HepG2 (cell line): ENCODE data around the gene USP15. TPM values are rescaled to one million over a fixed set of nuclear protein-coding genes. Genes with fewer than 3 reads are reported as not detected.

Source experiments
- ATAC-seq: fragments of 200-7000 bp; cut with Tn5 transposase; 3 replicates; pipeline ENCODE4 v1.9.1; 2020; ENCODE audit warnings: mild to moderate bottlenecking, moderate library complexity
- BruUV-seq: library from RNA; stranded (reverse); fragments of 400-500 nt; replicated peaks from 2 replicates; lab custom pipeline; 2021; lab: Mats Ljungman, UMichigan
- CTCF ChIA-PET: fragments of 300-600 bp; formaldehyde crosslinking; extraction: SDS; loops from one replicate; lab custom pipeline; 2021; ENCODE audit warnings: low total read pairs, inconsistent platforms, low intra/inter-chr PET ratio; lab: Yijun Ruan, JAX
- POLR2A ChIA-PET: fragments of 350-600 bp; sonication (Branson Sonifier 250); formaldehyde crosslinking; loops from one replicate; lab custom pipeline; 2020; ENCODE audit warnings: antibody characterized with exemption, inconsistent platforms; lab: Yijun Ruan, JAX
- DNase-seq: peaks from one replicate; pipeline ENCODE4 v3.0.0-alpha.2; 2015; ENCODE audit warnings: low spot score
- FAIRE-seq: peaks from 3 replicates; lab custom pipeline; 2011; peaks lifted over from hg19 to GRCh38; lab: Jason Lieb, UNC
- H2AFZ ChIP-seq: one replicate; pipeline ENCODE4 v1.6.1; 2011; ENCODE audit warnings: low read length, inconsistent platforms
- H3K27ac ChIP-seq: fragments of 300-600 bp; 3 replicates; pipeline ENCODE4 v1.8.0; 2011; ENCODE audit warnings: mixed run types, mild to moderate bottlenecking, mixed read lengths, low read length, inconsistent platforms; ENCODE audit not compliant: insufficient read depth; ENCODE audit errors: extremely low read length
- H3K27me3 ChIP-seq, 2 experiments: fragments of 200-600 bp in 1 of 2; 2 replicates in 1 of 2; 3 replicates in 1 of 2; pipeline versions ENCODE4 v1.6.0 to v1.8.0; 2011; ENCODE audit warnings: low read length in 2 of 2, mild to moderate bottlenecking in 2 of 2, moderate library complexity in 2 of 2, inconsistent platforms in 1 of 2; ENCODE audit not compliant: insufficient read depth in 2 of 2, control insufficient read depth in 1 of 2
- H3K36me3 ChIP-seq, 2 experiments: fragments of 200-600 bp in 1 of 2; replicated peaks in 1 of 2; 2 replicates in 1 of 2; 3 replicates in 1 of 2; pipeline versions ENCODE4 v1.5.1 to v1.8.0; 2011; ENCODE audit warnings: low read length in 2 of 2, inconsistent platforms in 1 of 2; ENCODE audit not compliant: insufficient read depth in 2 of 2, control insufficient read depth in 1 of 2
- H3K4me1 ChIP-seq: 2 replicates; pipeline ENCODE4 v1.5.1; 2012; ENCODE audit warnings: low read length, inconsistent platforms; ENCODE audit not compliant: insufficient read depth
- H3K4me2 ChIP-seq: 2 replicates; pipeline ENCODE4 v1.6.0; 2011; ENCODE audit warnings: low read depth, low read length, inconsistent platforms
- H3K4me3 ChIP-seq, 3 experiments: fragments of 200-600 bp in 1 of 3; sonication (generic), shearing (Covaris generic) in 1 of 3; replicated peaks in 1 of 3; 2 replicates each; pipeline ENCODE4 v1.5.1; 2011 to 2016; ENCODE audit warnings: low read length in 3 of 3, inconsistent platforms in 2 of 3, low read depth in 2 of 3, mild to moderate bottlenecking in 2 of 3, control low read depth in 1 of 3, mixed read lengths in 1 of 3; ENCODE audit not compliant: insufficient read depth in 1 of 3
- H3K79me2 ChIP-seq: one replicate; pipeline ENCODE4 v1.6.1; 2011; ENCODE audit warnings: low read length, inconsistent platforms; ENCODE audit not compliant: insufficient read depth
- H3K9ac ChIP-seq: 2 replicates; pipeline ENCODE4 v1.6.0; 2011; ENCODE audit warnings: mild to moderate bottlenecking, low read depth, low read length, inconsistent platforms; ENCODE audit not compliant: insufficient read depth
- H3K9me3 ChIP-seq: 2 replicates; pipeline ENCODE4 v1.5.1; 2012; ENCODE audit warnings: mild to moderate bottlenecking, low read length
- H4K20me1 ChIP-seq: 2 replicates; pipeline ENCODE4 v1.6.0; 2011; ENCODE audit warnings: inconsistent platforms, mild to moderate bottlenecking, low read length, moderate library complexity; ENCODE audit not compliant: insufficient read depth
- AHDC1 ChIP-seq: sonication (generic); formaldehyde crosslinking; IDR thresholded peaks from 2 replicates; pipeline ENCODE4 v1.5.1; 2020; ENCODE audit warnings: mild to moderate bottlenecking, missing genetic modification reagents, borderline replicate concordance
- BCL6 ChIP-seq: IDR thresholded peaks from 2 replicates; pipeline ENCODE4 v1.6.1; 2016; ENCODE audit warnings: missing genetic modification reagents, missing compliant biosample characterization
- DNMT1 ChIP-seq: sonication (generic); formaldehyde crosslinking; IDR thresholded peaks from 2 replicates; pipeline ENCODE4 v1.5.1; 2020; ENCODE audit warnings: mild to moderate bottlenecking, missing genetic modification reagents
- POGZ ChIP-seq: sonication (generic); formaldehyde crosslinking; IDR thresholded peaks from 2 replicates; pipeline ENCODE4 v1.4.0; 2020; ENCODE audit warnings: mild to moderate bottlenecking, missing genetic modification reagents
- SOX5 ChIP-seq: IDR thresholded peaks from 2 replicates; pipeline ENCODE4 v1.6.1; 2016; ENCODE audit warnings: borderline replicate concordance
- ZMYM2 ChIP-seq: sonication (generic); formaldehyde crosslinking; IDR thresholded peaks from 2 replicates; pipeline ENCODE4 v1.8.0; 2022; ENCODE audit warnings: mild to moderate bottlenecking, missing genetic modification reagents
- WGBS: methylation state at CpG from one replicate; pipeline ENCODE4 v1.1.6; 2017; ENCODE audit warnings: low lambda C conversion rate; 5-methylcytosine and 5-hydroxymethylcytosine counted together
- in situ Hi-C: cut with HindIII; loops from 2 replicates; pipeline ENCODE4 v1.10.0; 2017; ENCODE audit warnings: low pct_unique_long_range_greater_than_20kb; ENCODE audit not compliant: extremely low pct_ligation_motif_present
- intact Hi-C: fragments of 100-400 bp; cut with micrococcal nuclease; formaldehyde crosslinking; loops from one replicate; pipeline ENCODE4 v1.10.0; 2022; ENCODE audit not compliant: unreplicated experiment
- polyA plus RNA-seq, 8 experiments: library from polyadenylated mRNA; depleted of rRNA in 3 of 8; stranded (reverse) in 7 of 8; unstranded in 1 of 8; fragments of >200 nt; fragmentation: Illumina TruSeq in 4 of 8; extraction: Trizol in 4 of 8; gene quantifications; 2 replicates each; pipeline versions ENCODE4 v1.2.1 to v1.2.3, GENCODE V29; 2011 to 2016; ENCODE audit warnings: low read depth in 4 of 8, missing spikeins in 1 of 8, mixed read lengths in 1 of 8; ENCODE audit not compliant: insufficient read depth in 1 of 8
- total RNA-seq, 5 experiments: library from RNA; depleted of rRNA; stranded (reverse); fragments of >200 nt; fragmentation: Illumina TruSeq; extraction: Trizol; gene quantifications; 2 replicates each; pipeline ENCODE4 v1.2.3, GENCODE V29; 2016; ENCODE audit warnings: low read depth in 1 of 5
- TF ChIP-seq, protein P1 (sequence below): sonication (generic); formaldehyde crosslinking; IDR thresholded peaks from 2 replicates; pipeline ENCODE4 v1.5.0; 2020; ENCODE audit warnings: missing genetic modification reagents
- TF ChIP-seq, protein P2 (sequence below): sonication (generic); formaldehyde crosslinking; IDR thresholded peaks from 2 replicates; pipeline ENCODE4 v1.4.0; 2020; ENCODE audit warnings: missing genetic modification reagents

The USP15 gene
- total and polyA plus RNA-seq, 2 of the 13 experiments (the other 11 are each of a cell fraction or from before 2014, with no cell fraction given): 17.3 to 51.7 TPM

DNA sequence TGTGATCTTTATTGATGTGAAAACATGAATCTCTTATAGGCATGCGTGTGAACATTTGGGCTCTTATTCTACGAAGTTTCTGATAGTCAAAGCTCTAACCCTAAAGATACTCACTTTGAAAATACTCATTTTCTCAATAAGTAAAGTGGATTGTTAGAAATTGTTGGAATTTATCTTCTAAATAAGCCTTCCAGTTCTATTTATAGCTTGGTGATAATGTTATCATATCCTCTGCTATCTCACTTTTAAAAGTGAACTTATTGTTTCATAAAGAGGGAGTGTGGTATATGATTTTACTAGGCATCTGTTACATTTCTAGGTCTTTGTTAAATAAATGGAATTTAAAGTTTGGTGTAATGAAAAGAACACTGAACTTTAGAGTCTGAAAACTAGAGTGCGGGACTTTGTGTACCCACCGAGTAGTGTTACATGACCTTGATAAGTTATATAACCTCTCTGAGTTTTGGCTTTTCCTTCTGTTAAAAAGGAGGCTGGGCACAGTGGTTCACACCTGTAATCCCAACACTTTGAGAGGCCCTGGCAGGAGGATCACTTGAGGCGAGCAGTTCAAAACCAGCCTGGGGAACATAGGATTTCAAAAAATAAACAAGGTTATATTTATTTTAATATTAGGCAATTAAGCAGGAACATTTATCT, 13.6 kb downstream of the USP15 start:
- CTCF ChIA-PET: no interaction called here
- intact Hi-C loops (no loop called here), in situ Hi-C loops (no loop called here)
- Histone ChIP-seq H3K79me2 (peaks cover 96% of the 10 kb centered on the region), H3K9me3 (no peaks in the 10 kb centered on the region), H3K36me3 (no peaks in the 10 kb centered on the region), H3K9ac (no peak overlapping the region), H2AFZ (no peak overlapping the region), H4K20me1 (peaks cover 18% of the 10 kb centered on the region; the same call in 1 of the 2 replicates), H3K4me1 (peaks cover 25% of the 10 kb centered on the region), H3K27ac (peak overlapping the region; percentile 29), H3K27me3 (no peaks in the 10 kb centered on the region), H3K4me2 (peak overlapping the region; percentile 34), H3K4me3 (no peak overlapping the region)
- WGBS: 56% methylated on average over 5 of the region's 5 CpGs
- ATAC-seq: peak; percentile 44; the same call in 1 of the 3 replicates
- POLR2A ChIA-PET: no interaction called here
- FAIRE-seq: peak; percentile 21
- BruUV-seq: no TSS peak
- peak; percentile 16 for DNase-seq
- TF ChIP-seq SOX5 (CRISPR knock-in tag): 0 out of 2 replicates have a peak, but pooled peaks have one; percentile 8
- TF ChIP-seq AHDC1: peak; percentile 57; the same call in 1 of the 2 replicates
- TF ChIP-seq, protein P1, sequence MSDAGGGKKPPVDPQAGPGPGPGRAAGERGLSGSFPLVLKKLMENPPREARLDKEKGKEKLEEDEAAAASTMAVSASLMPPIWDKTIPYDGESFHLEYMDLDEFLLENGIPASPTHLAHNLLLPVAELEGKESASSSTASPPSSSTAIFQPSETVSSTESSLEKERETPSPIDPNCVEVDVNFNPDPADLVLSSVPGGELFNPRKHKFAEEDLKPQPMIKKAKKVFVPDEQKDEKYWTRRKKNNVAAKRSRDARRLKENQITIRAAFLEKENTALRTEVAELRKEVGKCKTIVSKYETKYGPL: peak; percentile 76; the same call in 1 of the 2 replicates
- 0 out of 2 replicates have a peak, but pooled peaks have one; percentile 49 for TF ChIP-seq ZMYM2 (CRISPR knock-in tag)
- TF ChIP-seq DNMT1 (CRISPR knock-in tag): no peak
- TF ChIP-seq BCL6 (CRISPR knock-in tag): peak; percentile 48; the same call in 1 of the 2 replicates
- peak; percentile 18; the same call in 1 of the 2 replicates for TF ChIP-seq POGZ (CRISPR knock-in tag)
- TF ChIP-seq, protein P2, sequence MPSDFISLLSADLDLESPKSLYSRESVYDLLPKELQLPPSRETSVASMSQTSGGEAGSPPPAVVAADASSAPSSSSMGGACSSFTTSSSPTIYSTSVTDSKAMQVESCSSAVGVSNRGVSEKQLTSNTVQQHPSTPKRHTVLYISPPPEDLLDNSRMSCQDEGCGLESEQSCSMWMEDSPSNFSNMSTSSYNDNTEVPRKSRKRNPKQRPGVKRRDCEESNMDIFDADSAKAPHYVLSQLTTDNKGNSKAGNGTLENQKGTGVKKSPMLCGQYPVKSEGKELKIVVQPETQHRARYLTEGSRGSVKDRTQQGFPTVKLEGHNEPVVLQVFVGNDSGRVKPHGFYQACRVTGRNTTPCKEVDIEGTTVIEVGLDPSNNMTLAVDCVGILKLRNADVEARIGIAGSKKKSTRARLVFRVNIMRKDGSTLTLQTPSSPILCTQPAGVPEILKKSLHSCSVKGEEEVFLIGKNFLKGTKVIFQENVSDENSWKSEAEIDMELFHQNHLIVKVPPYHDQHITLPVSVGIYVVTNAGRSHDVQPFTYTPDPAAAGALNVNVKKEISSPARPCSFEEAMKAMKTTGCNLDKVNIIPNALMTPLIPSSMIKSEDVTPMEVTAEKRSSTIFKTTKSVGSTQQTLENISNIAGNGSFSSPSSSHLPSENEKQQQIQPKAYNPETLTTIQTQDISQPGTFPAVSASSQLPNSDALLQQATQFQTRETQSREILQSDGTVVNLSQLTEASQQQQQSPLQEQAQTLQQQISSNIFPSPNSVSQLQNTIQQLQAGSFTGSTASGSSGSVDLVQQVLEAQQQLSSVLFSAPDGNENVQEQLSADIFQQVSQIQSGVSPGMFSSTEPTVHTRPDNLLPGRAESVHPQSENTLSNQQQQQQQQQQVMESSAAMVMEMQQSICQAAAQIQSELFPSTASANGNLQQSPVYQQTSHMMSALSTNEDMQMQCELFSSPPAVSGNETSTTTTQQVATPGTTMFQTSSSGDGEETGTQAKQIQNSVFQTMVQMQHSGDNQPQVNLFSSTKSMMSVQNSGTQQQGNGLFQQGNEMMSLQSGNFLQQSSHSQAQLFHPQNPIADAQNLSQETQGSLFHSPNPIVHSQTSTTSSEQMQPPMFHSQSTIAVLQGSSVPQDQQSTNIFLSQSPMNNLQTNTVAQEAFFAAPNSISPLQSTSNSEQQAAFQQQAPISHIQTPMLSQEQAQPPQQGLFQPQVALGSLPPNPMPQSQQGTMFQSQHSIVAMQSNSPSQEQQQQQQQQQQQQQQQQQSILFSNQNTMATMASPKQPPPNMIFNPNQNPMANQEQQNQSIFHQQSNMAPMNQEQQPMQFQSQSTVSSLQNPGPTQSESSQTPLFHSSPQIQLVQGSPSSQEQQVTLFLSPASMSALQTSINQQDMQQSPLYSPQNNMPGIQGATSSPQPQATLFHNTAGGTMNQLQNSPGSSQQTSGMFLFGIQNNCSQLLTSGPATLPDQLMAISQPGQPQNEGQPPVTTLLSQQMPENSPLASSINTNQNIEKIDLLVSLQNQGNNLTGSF: no peak
